Stomach (tissue), 9 donors: ENCODE data around the gene PNMA3. TPM values are rescaled to one million over a fixed set of nuclear protein-coding genes. Genes with fewer than 3 reads are reported as not detected.
A peak's percentile ranks its signal among the peaks of the same experiment; 100 is the strongest.

Experiments used
- DNase-seq, 2 donors: peaks; one replicate each; pipeline versions ENCODE4 v3.0.0 to v3.0.0-alpha.2; 2013 to 2019
- H3K27ac ChIP-seq, 5 donors: fragments of 200-600 bp in 4 of 5; sonication (generic) in 4 of 5; one replicate each; pipeline ENCODE4 v1.5.1; 2013 to 2019; ENCODE audit warnings: mild to moderate bottlenecking in 1 of 5, moderate library complexity in 1 of 5
- H3K27me3 ChIP-seq, 3 donors: fragments of 200-600 bp; sonication (generic); one replicate each; pipeline ENCODE4 v1.5.1; 2017 to 2019; ENCODE audit warnings: mixed run types in 1 of 3
- H3K36me3 ChIP-seq, 4 donors: fragments of 200-600 bp; sonication (generic); 1 replicate in 3 of 4; 2 replicates in 1 of 4; pipeline ENCODE4 v1.5.1; 2016 to 2019
- H3K4me1 ChIP-seq, 4 donors: fragments of 200-600 bp; sonication (generic); one replicate each; pipeline ENCODE4 v1.5.1; 2016 to 2019
- H3K4me3 ChIP-seq, 4 donors: fragments of 200-600 bp; sonication (generic) in 3 of 4; one replicate each; pipeline ENCODE4 v1.5.1; 2016 to 2019; ENCODE audit warnings: mild to moderate bottlenecking in 1 of 4
- H3K9me3 ChIP-seq, 4 donors: fragments of 200-600 bp; sonication (generic); one replicate each; pipeline ENCODE4 v1.5.1; 2016 to 2019
- EP300 ChIP-seq: sonication (generic); formaldehyde crosslinking; IDR thresholded peaks from one replicate; pipeline ENCODE4 v1.6.1; 2017; ENCODE audit warnings: antibody characterized with exemption
- POLR2A ChIP-seq, 4 donors: fragments of 450-650 bp; IDR thresholded peaks; one replicate each; pipeline ENCODE4 v1.6.1; 2016; ENCODE audit warnings: antibody characterized with exemption in 4 of 4, control low read depth in 2 of 4, mild to moderate bottlenecking in 1 of 4, moderate library complexity in 1 of 4
- POLR2AphosphoS5 ChIP-seq, 3 donors: sonication (generic); formaldehyde crosslinking; IDR thresholded peaks; one replicate each; pipeline ENCODE4 v1.6.1; 2016; ENCODE audit warnings: antibody characterized with exemption in 3 of 3
- WGBS, 5 donors: extraction: QIAGEN DNeasy Blood & Tissue Kit in 3 of 5; methylation state at CpG; one replicate each; pipeline versions ENCODE4 v1.1.5 to v1.1.7; 2013 to 2018; 5-methylcytosine and 5-hydroxymethylcytosine counted together
- intact Hi-C: fragments of 100-400 bp; cut with DNase I; formaldehyde crosslinking; loops from one replicate; pipeline ENCODE4 v1.15.1; 2023; ENCODE audit warnings: low total_unique reads
- polyA plus RNA-seq, 3 donors: library from polyadenylated mRNA; stranded (reverse); fragments of 200-250 nt; gene quantifications; one replicate each; pipeline ENCODE4 v1.2.3, GENCODE V29; 2013
- total RNA-seq, 5 donors: library from RNA; depleted of rRNA; stranded (reverse); fragments of >200 nt; gene quantifications; one replicate each; pipeline versions ENCODE4 v1.1.0 to v1.2.3, GENCODE V29; 2014 to 2016
- TF ChIP-seq, protein P1 (sequence below), 7 experiments: fragments of 450-650 bp in 4 of 7; fragments of 200-600 bp in 3 of 7; sonication (generic) in 3 of 7; IDR thresholded peaks; one replicate each; pipeline ENCODE4 v1.5.1; 2016 to 2019; ENCODE audit warnings: antibody characterized with exemption in 7 of 7, control low read depth in 2 of 7, mild to moderate bottlenecking in 1 of 7
- donor health status: healthy with polysubstance abuse.
- donor health status: Bipolar disorder and iron deficiency.
- donor health status: healthy.

Gene PNMA3
- total and polyA plus RNA-seq, 8 donors, result 0.28 to 2.2 (median 1.2) TPM; not detected in 4

DNA sequence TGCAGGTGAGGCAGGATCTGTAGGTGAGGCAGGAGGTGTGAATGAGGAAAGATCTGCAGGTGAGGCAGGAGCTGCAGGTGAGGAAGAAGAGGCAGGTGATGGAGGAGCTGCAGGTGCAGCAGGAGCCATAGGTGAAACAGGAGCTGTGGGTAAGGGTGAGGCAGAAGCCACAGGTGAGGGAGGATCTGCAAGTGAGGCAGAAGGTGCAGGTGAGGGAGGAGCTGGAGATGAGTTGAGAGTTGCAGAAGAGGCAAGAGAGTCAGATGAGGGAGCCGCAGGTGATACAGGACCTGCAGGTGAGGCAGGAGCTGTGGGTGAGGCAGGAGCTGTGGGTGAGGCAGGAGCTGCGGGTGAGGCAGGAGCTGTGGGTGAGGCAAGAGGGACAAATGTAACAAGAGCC lies 27.1 kb upstream of the PNMA3 start:
- TF ChIP-seq POLR2A (IDR thresholded peaks at IDR 0.05) (no peak), EP300 (no peak), POLR2AphosphoS5 (IDR thresholded peaks at IDR 0.05) (no peak)
- TF ChIP-seq, protein P1, sequence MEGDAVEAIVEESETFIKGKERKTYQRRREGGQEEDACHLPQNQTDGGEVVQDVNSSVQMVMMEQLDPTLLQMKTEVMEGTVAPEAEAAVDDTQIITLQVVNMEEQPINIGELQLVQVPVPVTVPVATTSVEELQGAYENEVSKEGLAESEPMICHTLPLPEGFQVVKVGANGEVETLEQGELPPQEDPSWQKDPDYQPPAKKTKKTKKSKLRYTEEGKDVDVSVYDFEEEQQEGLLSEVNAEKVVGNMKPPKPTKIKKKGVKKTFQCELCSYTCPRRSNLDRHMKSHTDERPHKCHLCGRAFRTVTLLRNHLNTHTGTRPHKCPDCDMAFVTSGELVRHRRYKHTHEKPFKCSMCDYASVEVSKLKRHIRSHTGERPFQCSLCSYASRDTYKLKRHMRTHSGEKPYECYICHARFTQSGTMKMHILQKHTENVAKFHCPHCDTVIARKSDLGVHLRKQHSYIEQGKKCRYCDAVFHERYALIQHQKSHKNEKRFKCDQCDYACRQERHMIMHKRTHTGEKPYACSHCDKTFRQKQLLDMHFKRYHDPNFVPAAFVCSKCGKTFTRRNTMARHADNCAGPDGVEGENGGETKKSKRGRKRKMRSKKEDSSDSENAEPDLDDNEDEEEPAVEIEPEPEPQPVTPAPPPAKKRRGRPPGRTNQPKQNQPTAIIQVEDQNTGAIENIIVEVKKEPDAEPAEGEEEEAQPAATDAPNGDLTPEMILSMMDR (IDR thresholded peaks at IDR 0.05), result no peak
- Histone ChIP-seq H3K36me3 (no peaks in the 10 kb centered on the region), H3K9me3 (peaks cover 0 to 11% (median under 1%) of the 10 kb centered on the region in 4 donors), H3K4me3 (no peak overlapping the region), H3K4me1 (peaks cover 0 to 6% (median 2%) of the 10 kb centered on the region in 4 donors), H3K27ac (no peak overlapping the region), H3K27me3 (peaks cover 0 to 9% (median 0%) of the 10 kb centered on the region in 3 donors)
- WGBS, 5 donors, result 44 to 78% (median 47%) methylated on average over 2 of the region's 2 CpGs
- intact Hi-C loops, result no loop called here
- DNase-seq, result no peak

DNA sequence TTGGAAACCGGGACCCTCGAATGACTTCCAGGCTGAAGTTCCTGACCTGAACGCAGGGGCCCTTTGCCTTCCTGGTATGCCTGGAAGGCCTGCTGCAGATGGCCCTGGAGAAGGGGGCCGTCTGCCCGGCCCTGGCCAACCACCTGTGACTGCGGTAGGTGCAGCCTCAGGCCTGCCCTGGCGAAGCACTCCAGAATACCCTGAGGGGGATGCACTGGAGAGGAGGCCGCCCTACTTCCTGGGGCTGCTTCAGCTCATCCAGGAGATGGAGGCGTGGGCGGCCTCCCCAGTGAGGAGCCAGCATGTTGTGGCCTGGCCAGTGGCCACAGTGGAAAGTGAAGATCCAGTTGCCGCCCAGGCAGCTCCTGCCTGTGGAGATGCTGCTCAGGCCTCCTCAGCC lies 26.4 kb upstream of the PNMA3 start:
- H3K4me1 ChIP-seq, result peaks cover 0 to 6% (median 2%) of the 10 kb centered on the region in 4 donors
- 75 to 95% (median 92%) methylated on average over 2 to 11 of the region's 11 CpGs for WGBS, 5 donors
- intact Hi-C loops, result no loop called here
- no peak overlapping the region for H3K27ac ChIP-seq
- no peaks in the 10 kb centered on the region for H3K36me3 ChIP-seq
- H3K9me3 ChIP-seq, result peaks cover 0 to 11% (median 2%) of the 10 kb centered on the region in 4 donors
- no peak for DNase-seq
- no peak overlapping the region for H3K4me3 ChIP-seq
- TF ChIP-seq EP300 (no peak), POLR2A (IDR thresholded peaks at IDR 0.05) (no peak), POLR2AphosphoS5 (IDR thresholded peaks at IDR 0.05) (no peak)
- TF ChIP-seq, protein P1 (IDR thresholded peaks at IDR 0.05), result no peak
- H3K27me3 ChIP-seq, result peaks cover 0 to 9% (median 0%) of the 10 kb centered on the region in 3 donors

DNA sequence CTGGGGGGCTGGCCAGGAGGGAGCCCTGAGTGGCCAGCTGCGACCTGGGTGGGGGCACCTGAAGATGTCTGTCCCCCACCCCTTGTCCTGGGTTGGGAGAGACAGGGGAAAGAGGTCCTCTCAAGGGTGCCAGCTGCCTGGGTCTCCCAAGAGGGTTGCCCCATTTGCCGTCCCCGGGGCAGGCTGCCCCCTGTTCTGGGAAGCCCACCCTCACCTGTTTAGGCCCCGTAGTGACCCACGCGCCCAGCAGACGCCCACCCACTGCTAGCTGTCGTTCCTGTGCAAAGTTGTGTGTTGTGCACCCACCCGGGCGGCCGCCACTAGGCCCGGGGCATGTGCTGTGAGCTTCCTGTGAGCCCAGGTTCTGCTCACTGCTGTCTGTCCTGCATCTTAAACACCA lies 25.5 kb upstream of the PNMA3 start:
- DNase-seq, result no peak
- no peak overlapping the region for H3K27ac ChIP-seq
- no peak overlapping the region for H3K4me3 ChIP-seq
- H3K36me3 ChIP-seq, result no peaks in the 10 kb centered on the region
- intact Hi-C loops, result no loop called here
- TF ChIP-seq POLR2AphosphoS5 (IDR thresholded peaks at IDR 0.05), result no peak
- TF ChIP-seq, protein P1 (IDR thresholded peaks at IDR 0.05), result no peak
- TF ChIP-seq POLR2A (IDR thresholded peaks at IDR 0.05), result no peak
- no peak for TF ChIP-seq EP300
- H3K4me1 ChIP-seq, result peaks cover 0 to 6% (median 2%) of the 10 kb centered on the region in 4 donors
- H3K27me3 ChIP-seq, result peaks cover 0 to 9% (median 0%) of the 10 kb centered on the region in 3 donors
- 79 to 95% (median 86%) methylated on average over 10 to 12 of the region's 12 CpGs; no CpG with 5 or more reads in 1 of the 5 donors for WGBS, 5 donors
- H3K9me3 ChIP-seq, result peaks cover 0 to 11% (median 2%) of the 10 kb centered on the region in 4 donors

DNA sequence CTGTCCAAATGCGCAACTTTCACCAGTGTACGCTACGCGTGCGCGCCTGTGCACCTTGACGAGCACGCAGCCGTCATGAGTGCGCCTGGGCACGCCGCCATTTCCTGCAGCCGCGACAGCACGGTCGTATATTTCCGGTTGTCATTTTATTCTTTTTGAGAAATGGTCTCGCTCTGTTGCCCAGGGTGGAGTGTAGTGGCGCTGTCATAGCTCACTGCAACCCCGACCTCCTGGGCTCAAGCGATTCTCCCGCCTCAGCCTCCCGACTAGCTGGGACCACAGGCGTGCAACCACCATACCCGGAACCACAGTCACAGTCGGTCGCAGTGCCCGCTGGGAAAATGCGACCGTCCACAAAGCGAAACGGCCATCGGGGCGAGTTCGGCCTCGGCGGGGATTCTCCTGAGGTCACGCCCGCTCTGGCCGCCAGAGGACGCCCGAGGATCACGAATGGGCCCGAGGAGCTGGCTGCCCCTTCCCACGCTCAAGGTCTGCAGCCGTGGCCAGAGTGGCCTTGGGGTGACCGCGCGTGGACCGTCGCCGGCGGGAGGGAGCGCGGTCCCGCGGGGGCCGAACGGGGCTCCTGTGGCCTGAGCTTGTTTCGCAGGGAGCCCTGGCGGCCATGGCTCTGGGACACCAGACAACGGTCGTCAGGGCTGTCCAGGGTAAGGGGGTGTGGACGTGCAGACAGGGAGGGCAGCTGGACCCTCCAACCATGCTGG lies 23.7 kb upstream of the PNMA3 start:
- peak; percentile 75 to 82 for DNase-seq
- TF ChIP-seq, protein P1 (IDR thresholded peaks at IDR 0.05), result peak in 5 of 7 experiments; percentile 51 to 83 (median 80)
- TF ChIP-seq POLR2AphosphoS5 (IDR thresholded peaks at IDR 0.05) (peak in 1 of 3 donors; percentile 55), POLR2A (IDR thresholded peaks at IDR 0.05) (no peak), EP300 (no peak)
- 21 to 72% (median 39%) methylated on average over 17 to 64 of the region's 64 CpGs for WGBS, 5 donors
- peaks cover 0 to 11% (median 2%) of the 10 kb centered on the region in 4 donors for H3K9me3 ChIP-seq
- peaks cover 0 to 6% (median 2%) of the 10 kb centered on the region in 4 donors for H3K4me1 ChIP-seq
- intact Hi-C loops, result no loop called here
- H3K27me3 ChIP-seq, result peaks cover 0 to 9% (median under 1%) of the 10 kb centered on the region in 3 donors
- peak overlapping the region in 2 of 5 donors; percentile 14 to 46 for H3K27ac ChIP-seq
- H3K4me3 ChIP-seq, result peak overlapping the region; percentile 31 to 41 (median 38)
- H3K36me3 ChIP-seq, result no peaks in the 10 kb centered on the region
